Left renal cortex interstitium (tissue), 4 donors: ENCODE data around the gene GEMIN5. TPM values are rescaled to one million over a fixed set of nuclear protein-coding genes. Genes with fewer than 3 reads are reported as not detected.

Experiments used
- DNase-seq, 4 donors: peaks; one replicate each; pipeline ENCODE4 v3.0.0-alpha.2; 2013; ENCODE audit warnings: low read depth in 4 of 4, low spot score in 2 of 4, missing footprints in 1 of 4
- polyA plus RNA-seq, 4 donors: library from polyadenylated mRNA; unstranded; fragments of 120-200 nt; gene quantifications; one replicate each; pipeline ENCODE4 v1.2.1, GENCODE V29; 2013; ENCODE audit not compliant: insufficient read length in 4 of 4

GEMIN5 gene
- polyA plus RNA-seq, 4 donors, result 19.2 to 21.7 (median 20.5) TPM

- DNase-seq, result peak; percentile 41 to 96 (median 94)
Observed at GRCh38 chr5:154858297-154858971, 79.6 kb downstream of the GEMIN5 start, which contains the start of gene CNOT8. CNOT8 (plus strand) TSS chr5:154858627; CDS start chr5:154863279, 4,652 bp downstream.

- peak; percentile 92 to 99 (median 95) for DNase-seq
Observed at GRCh38 chr5:154857530-154858296, 80.3 kb downstream of the GEMIN5 start.

- DNase-seq, result no peak
Observed at GRCh38 chr5:154851351-154851750, 86.7 kb downstream of the GEMIN5 start.

GRCh38 chr5:154850255-154851062 is 87.6 kb downstream of the GEMIN5 start, which contains the start of gene FAXDC2:
FAXDC2 (minus strand) TSS chr5:154850603; CDS start chr5:154838178, 12,425 bp downstream.
- peak in 3 of 4 donors; percentile 87 to 90 (median 87) for DNase-seq

- peak in 2 of 4 donors; percentile 19 to 68 for DNase-seq
Observed at GRCh38 chr5:154849791-154850201, 88.2 kb downstream of the GEMIN5 start.

- no peak for DNase-seq
Observed at GRCh38 chr5:154849264-154849785, 88.7 kb downstream of the GEMIN5 start.

- no peak for DNase-seq
Observed at GRCh38 chr5:154844809-154845208, 93.2 kb downstream of the GEMIN5 start.

- no peak for DNase-seq
Observed at GRCh38 chr5:154842689-154843530, 95.1 kb downstream of the GEMIN5 start.

GRCh38 chr5:154841273-154841661 is 96.7 kb downstream of the GEMIN5 start:
- no peak for DNase-seq

GRCh38 chr5:154840435-154841272 is 97.4 kb downstream of the GEMIN5 start:
- no peak for DNase-seq

Other genes starting within 250 kb of the GEMIN5 start
- 100 to 1,000 TPM; 118 to 175 (median 137) TPM for gene LARP1, start 182.8 kb downstream of the GEMIN5 start, polyA plus RNA-seq
- gene FAXDC2, start 87.6 kb downstream of the GEMIN5 start, polyA plus RNA-seq, result 10 to 100 TPM; 33.6 to 47.1 (median 38.5) TPM
- gene CNOT8, start 79.6 kb downstream of the GEMIN5 start, polyA plus RNA-seq, result 10 to 100 TPM; 72.7 to 82.3 (median 77.3) TPM
- 10 to 100 TPM; 44.1 to 57.2 (median 51.1) TPM for gene MRPL22, start 2.9 kb upstream of the GEMIN5 start, polyA plus RNA-seq
- gene KIF4B, start 75.5 kb upstream of the GEMIN5 start, polyA plus RNA-seq, result under 1 TPM; 0.14 to 0.18 (median 0.18) TPM